Measurements from ENCODE around the gene USP33.

DNA sequence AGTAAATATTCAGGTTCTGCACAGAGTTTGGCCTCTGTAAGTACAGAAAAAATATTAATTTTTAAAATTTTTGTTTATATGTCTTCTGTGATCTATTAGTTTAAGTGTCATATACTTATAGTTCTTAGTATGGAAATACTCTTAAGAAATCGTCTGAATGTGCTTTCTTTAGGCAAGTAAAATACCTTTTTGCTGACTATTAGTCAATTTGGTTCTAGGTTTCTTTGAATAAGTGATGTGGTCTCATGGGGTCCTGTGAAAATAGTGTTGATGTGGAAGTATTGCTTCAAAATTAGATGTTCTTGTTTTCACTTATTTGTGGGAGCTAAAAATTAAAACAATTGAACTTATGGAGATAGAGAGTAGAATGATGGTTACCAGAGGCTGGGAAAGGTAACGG lies 43.7 kb upstream of the USP33 start:
- TF ChIP-seq, protein P1, sequence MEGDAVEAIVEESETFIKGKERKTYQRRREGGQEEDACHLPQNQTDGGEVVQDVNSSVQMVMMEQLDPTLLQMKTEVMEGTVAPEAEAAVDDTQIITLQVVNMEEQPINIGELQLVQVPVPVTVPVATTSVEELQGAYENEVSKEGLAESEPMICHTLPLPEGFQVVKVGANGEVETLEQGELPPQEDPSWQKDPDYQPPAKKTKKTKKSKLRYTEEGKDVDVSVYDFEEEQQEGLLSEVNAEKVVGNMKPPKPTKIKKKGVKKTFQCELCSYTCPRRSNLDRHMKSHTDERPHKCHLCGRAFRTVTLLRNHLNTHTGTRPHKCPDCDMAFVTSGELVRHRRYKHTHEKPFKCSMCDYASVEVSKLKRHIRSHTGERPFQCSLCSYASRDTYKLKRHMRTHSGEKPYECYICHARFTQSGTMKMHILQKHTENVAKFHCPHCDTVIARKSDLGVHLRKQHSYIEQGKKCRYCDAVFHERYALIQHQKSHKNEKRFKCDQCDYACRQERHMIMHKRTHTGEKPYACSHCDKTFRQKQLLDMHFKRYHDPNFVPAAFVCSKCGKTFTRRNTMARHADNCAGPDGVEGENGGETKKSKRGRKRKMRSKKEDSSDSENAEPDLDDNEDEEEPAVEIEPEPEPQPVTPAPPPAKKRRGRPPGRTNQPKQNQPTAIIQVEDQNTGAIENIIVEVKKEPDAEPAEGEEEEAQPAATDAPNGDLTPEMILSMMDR (IDR thresholded peaks at IDR 0.05), result no peak
- no peak for TF ChIP-seq POLR2A (IDR thresholded peaks at IDR 0.05)

Measured in esophagus squamous epithelium (tissue), 4 donors.